Peyer's patch (tissue), 4 donors: Measurements from ENCODE around the gene CDK15.

Experiments used
- CTCF ChIP-seq, 6 experiments: fragments of 450-650 bp in 4 of 6; fragments of 200-600 bp in 2 of 6; sonication (generic) in 1 of 6; IDR thresholded peaks; one replicate each; pipeline ENCODE4 v1.5.1; 2017 to 2019; ENCODE audit warnings: antibody characterized with exemption in 6 of 6, mild to moderate bottlenecking in 3 of 6, moderate library complexity in 1 of 6
- POLR2A ChIP-seq, 2 donors: fragments of 450-650 bp; IDR thresholded peaks; one replicate each; pipeline ENCODE4 v1.5.1; 2017; ENCODE audit warnings: antibody characterized with exemption in 2 of 2, mild to moderate bottlenecking in 2 of 2, moderate library complexity in 2 of 2

- TF ChIP-seq CTCF (IDR thresholded peaks at IDR 0.05) (no peak), POLR2A (IDR thresholded peaks at IDR 0.05) (no peak)
Measured at GRCh38 chr2:201925056-201925455, 118.7 kb downstream of the CDK15 start.
